OCI-LY3 (cell line): ENCODE results near the gene CFAP45.

Experiments
- H2AFZ ChIP-seq: fragments of 200-600, 300-600 bp; shearing (Covaris generic); 2 replicates; pipeline ENCODE4 v1.6.0; 2014; ENCODE audit warnings: antibody characterized with exemption, low read depth, low read length
- H3K27ac ChIP-seq: fragments of 200-600, 300-600 bp; sonication (generic); 2 replicates; pipeline ENCODE4 v1.5.1; 2014; ENCODE audit warnings: mild to moderate bottlenecking, low read length, moderate library complexity, mixed read lengths
- H3K27me3 ChIP-seq: fragments of 200-600, 300-600 bp; sonication (generic); 2 replicates; pipeline ENCODE4 v1.6.1; 2014; ENCODE audit warnings: low read depth, low read length, mixed read lengths
- H3K36me3 ChIP-seq: fragments of 200-600, 300-600 bp; sonication (generic); replicated peaks from 2 replicates; pipeline ENCODE3; 2014; ENCODE audit warnings: low read depth, low read length, mixed read lengths
- H3K4me1 ChIP-seq: fragments of 300-600, 200-600 bp; sonication (generic); 2 replicates; pipeline ENCODE4 v1.6.1; 2014; ENCODE audit warnings: low read length, mixed read lengths
- H3K4me2 ChIP-seq: fragments of 200-600, 300-600 bp; sonication (generic); 2 replicates; pipeline ENCODE4 v1.6.1; 2014; ENCODE audit warnings: low read length, mixed read lengths
- H3K4me3 ChIP-seq: fragments of 300-600, 200-600 bp; sonication (generic); 2 replicates; pipeline ENCODE4 v1.5.1; 2014; ENCODE audit warnings: antibody characterized with exemption, mild to moderate bottlenecking, low read length, moderate library complexity
- H3K79me2 ChIP-seq: fragments of 300-600, 200-600 bp; shearing (Covaris generic); 2 replicates; pipeline ENCODE4 v1.6.1; 2014; ENCODE audit warnings: mild to moderate bottlenecking, low read length, mixed read lengths
- H3K9ac ChIP-seq: fragments of 300-600, 200-600 bp; shearing (Covaris generic); 2 replicates; pipeline ENCODE4 v1.6.0; 2014; ENCODE audit warnings: mild to moderate bottlenecking, low read length, moderate library complexity
- H3K9me3 ChIP-seq: fragments of 200-600, 300-600 bp; shearing (Covaris generic); 2 replicates; pipeline ENCODE4 v1.6.1; 2014; ENCODE audit warnings: low read length, mixed read lengths; ENCODE audit not compliant: insufficient read depth
- H4K20me1 ChIP-seq: fragments of 200-600, 300-600 bp; sonication (generic); 2 replicates; pipeline ENCODE4 v1.6.1; 2016; ENCODE audit warnings: low read length, mixed read lengths; ENCODE audit not compliant: insufficient read depth
- CTCF ChIP-seq: fragments of 200-600, 300-600 bp; sonication (generic); IDR thresholded peaks from 2 replicates; pipeline ENCODE4 v1.5.1; 2014; ENCODE audit warnings: antibody characterized with exemption, low read length, low read depth
- EZH2phosphoT487 ChIP-seq: fragments of 200-600 bp; shearing (Covaris generic); IDR thresholded peaks from 2 replicates; pipeline ENCODE4 v1.6.1; 2018; ENCODE audit warnings: antibody characterized with exemption, mixed run types, low read depth

Gene CFAP45

GRCh38 chr1:159869173-159869572, 30.8 kb downstream of the CFAP45 start:
- TF ChIP-seq EZH2phosphoT487: no peak
- no peak for TF ChIP-seq CTCF
- H4K20me1 ChIP-seq: no peaks in the 10 kb centered on the region
- no peak overlapping the region for H3K27ac ChIP-seq
- no peaks in the 10 kb centered on the region for H3K9me3 ChIP-seq
- 0 out of 2 replicates have a peak, but pooled peaks cover 3% of the 10 kb centered on the region for H3K4me1 ChIP-seq
- H3K4me2 ChIP-seq: no peak overlapping the region
- no peak overlapping the region for H3K4me3 ChIP-seq
- no peaks in the 10 kb centered on the region for H3K36me3 ChIP-seq
- H3K79me2 ChIP-seq: no peaks in the 10 kb centered on the region
- H3K9ac ChIP-seq: no peak overlapping the region
- H2AFZ ChIP-seq: no peak overlapping the region
- H3K27me3 ChIP-seq: no peaks in the 10 kb centered on the region

- H3K9me3 ChIP-seq: no peaks in the 10 kb centered on the region
- no peak overlapping the region for H3K4me2 ChIP-seq
- H3K36me3 ChIP-seq: no peaks in the 10 kb centered on the region
- no peaks in the 10 kb centered on the region for H3K79me2 ChIP-seq
- no peaks in the 10 kb centered on the region for H3K27me3 ChIP-seq
- no peak overlapping the region for H2AFZ ChIP-seq
- H3K9ac ChIP-seq: no peak overlapping the region
- no peak for TF ChIP-seq CTCF
- TF ChIP-seq EZH2phosphoT487: no peak
- H4K20me1 ChIP-seq: no peaks in the 10 kb centered on the region
- 0 out of 2 replicates have a peak, but pooled peaks cover 3% of the 10 kb centered on the region for H3K4me1 ChIP-seq
- H3K4me3 ChIP-seq: no peak overlapping the region
- H3K27ac ChIP-seq: no peak overlapping the region
Measured at GRCh38 chr1:159868766-159869165, 31.2 kb downstream of the CFAP45 start.

- Histone ChIP-seq H3K4me2 (no peak overlapping the region), H3K79me2 (no peaks in the 10 kb centered on the region), H3K27me3 (no peaks in the 10 kb centered on the region), H3K27ac (no peak overlapping the region), H3K9me3 (no peaks in the 10 kb centered on the region), H3K4me3 (no peak overlapping the region), H3K36me3 (no peaks in the 10 kb centered on the region), H4K20me1 (no peaks in the 10 kb centered on the region), H3K4me1 (0 out of 2 replicates have a peak, but pooled peaks cover 3% of the 10 kb centered on the region), H3K9ac (no peak overlapping the region), H2AFZ (no peak overlapping the region)
- TF ChIP-seq EZH2phosphoT487: no peak
- no peak for TF ChIP-seq CTCF
Measured at GRCh38 chr1:159867664-159868026, 32.3 kb downstream of the CFAP45 start.

GRCh38 chr1:159866905-159867663, 32.9 kb downstream of the CFAP45 start:
- Histone ChIP-seq H3K27ac (no peak overlapping the region), H3K4me3 (no peak overlapping the region), H2AFZ (no peak overlapping the region), H3K27me3 (peaks cover 3% of the 10 kb centered on the region; the same call in 1 of the 2 replicates), H3K9me3 (no peaks in the 10 kb centered on the region), H4K20me1 (no peaks in the 10 kb centered on the region), H3K36me3 (no peaks in the 10 kb centered on the region), H3K9ac (no peak overlapping the region), H3K4me1 (0 out of 2 replicates have a peak, but pooled peaks cover 3% of the 10 kb centered on the region), H3K79me2 (no peaks in the 10 kb centered on the region), H3K4me2 (no peak overlapping the region)
- TF ChIP-seq CTCF: no peak
- TF ChIP-seq EZH2phosphoT487: no peak
